ENCODE measurements around the gene PDS5A. TPM values are rescaled to one million over a fixed set of nuclear protein-coding genes. Genes with fewer than 3 reads are reported as not detected.
A peak's percentile ranks its signal among the peaks of the same experiment; 100 is the strongest.

Gene PDS5A
- total RNA-seq, 1 experiment from 2014 or later: 89.8 TPM

GRCh38 chr4:39900966-39901365 is 76.7 kb downstream of the PDS5A start:
- no peak for DNase-seq
- peaks cover 61% of the 10 kb centered on the region for H3K36me3 ChIP-seq
- no peaks in the 10 kb centered on the region for H3K9me3 ChIP-seq (replicated peaks)

DNA sequence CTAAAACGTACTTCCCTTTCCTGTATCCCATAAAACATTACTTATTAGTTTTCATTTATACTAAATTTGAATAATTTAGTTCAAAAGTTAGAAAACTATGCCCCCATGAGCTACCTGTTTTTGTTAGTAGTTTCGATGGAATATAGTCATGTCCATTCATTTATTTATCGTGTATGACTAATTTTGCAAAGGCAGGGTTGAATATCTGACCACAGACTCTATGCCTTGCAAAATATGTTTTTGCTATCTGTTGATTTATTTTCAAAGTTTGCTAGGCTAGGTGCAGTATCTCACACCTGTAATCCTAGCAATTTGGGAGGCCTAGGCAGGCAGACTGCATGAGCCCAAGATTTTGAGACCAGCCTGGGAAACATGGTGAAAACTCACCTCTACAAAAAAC is 78.4 kb downstream of the PDS5A start:
- H3K4me3 ChIP-seq: no peak overlapping the region
- H3K27me3 ChIP-seq: no peaks in the 10 kb centered on the region
- H3K27ac ChIP-seq: no peak overlapping the region
- H3K4me1 ChIP-seq: no peaks in the 10 kb centered on the region
- H3K36me3 ChIP-seq: peaks cover 71% of the 10 kb centered on the region
- no peaks in the 10 kb centered on the region for H3K9me3 ChIP-seq (replicated peaks)
- DNase-seq: no peak

More at GRCh38 chr4:39900966-39901365, 76.7 kb downstream of the PDS5A start:
- no peaks in the 10 kb centered on the region for H3K4me1 ChIP-seq
- no peak overlapping the region for H3K4me3 ChIP-seq
- H3K27me3 ChIP-seq: no peaks in the 10 kb centered on the region
- H3K27ac ChIP-seq: no peak overlapping the region

GRCh38 chr4:39898015-39898414 is 79.7 kb downstream of the PDS5A start:
- no peaks in the 10 kb centered on the region for H3K9me3 ChIP-seq (replicated peaks)
- DNase-seq: no peak
- no peak overlapping the region for H3K27ac ChIP-seq
- H3K27me3 ChIP-seq: no peaks in the 10 kb centered on the region
- H3K36me3 ChIP-seq: peaks cover 73% of the 10 kb centered on the region
- H3K4me3 ChIP-seq: no peak overlapping the region
- H3K4me1 ChIP-seq: no peaks in the 10 kb centered on the region

DNA sequence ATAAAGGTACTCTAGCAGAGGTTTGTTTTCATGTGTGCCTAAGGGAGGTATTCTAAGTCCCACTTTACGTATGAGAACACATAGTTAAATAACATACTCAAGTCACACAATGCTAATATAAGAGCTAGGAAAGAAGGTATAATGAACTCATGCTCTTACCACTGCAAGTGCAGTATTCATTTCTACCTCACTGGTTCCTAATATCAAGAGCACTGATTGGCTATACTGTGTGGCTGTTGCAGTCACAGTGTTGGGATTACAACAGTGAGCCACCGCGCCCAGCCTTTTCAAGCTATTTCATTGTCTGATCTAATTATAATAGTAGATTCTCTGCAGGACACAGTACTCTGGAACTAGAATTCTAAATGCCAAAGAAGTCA is 84.0 kb downstream of the PDS5A start:
- DNase-seq: no peak
- H3K27ac ChIP-seq: no peak overlapping the region
- H3K4me3 ChIP-seq: no peak overlapping the region
- H3K4me1 ChIP-seq: no peaks in the 10 kb centered on the region
- no peaks in the 10 kb centered on the region for H3K27me3 ChIP-seq
- H3K9me3 ChIP-seq (replicated peaks): no peaks in the 10 kb centered on the region
- peaks cover 61% of the 10 kb centered on the region for H3K36me3 ChIP-seq

DNA sequence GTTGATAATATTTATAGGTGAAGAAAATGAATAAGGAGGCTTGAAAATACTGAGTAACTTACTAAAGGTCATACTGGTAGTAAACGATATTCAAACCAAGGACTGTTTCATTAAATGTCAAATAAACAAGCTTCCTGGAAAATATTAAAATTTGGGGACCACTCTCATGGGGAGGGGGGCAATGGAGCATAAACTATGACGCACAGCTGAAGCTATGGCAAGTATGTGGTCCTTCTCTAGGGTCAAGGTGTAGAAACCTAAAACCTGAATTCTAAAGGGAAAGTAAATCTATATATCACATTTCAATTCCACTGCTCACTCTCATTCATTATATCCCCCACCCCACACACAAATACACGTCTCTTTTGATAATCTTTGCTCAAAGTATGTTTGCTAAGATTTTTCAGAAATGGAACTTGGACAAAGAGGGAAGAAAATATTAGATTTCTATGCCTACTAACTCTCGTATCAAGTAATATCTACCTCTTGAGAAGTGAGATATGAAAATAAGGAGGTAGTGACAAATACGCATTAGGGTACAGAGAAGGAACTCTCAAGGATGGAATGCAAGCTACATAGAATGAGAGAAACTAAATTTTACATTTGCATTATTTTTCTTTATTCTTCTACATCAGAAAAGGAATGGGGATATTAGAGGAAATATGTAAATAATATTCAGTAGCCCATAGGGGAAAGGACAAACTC is 84.6 kb downstream of the PDS5A start:
- no peaks in the 10 kb centered on the region for H3K4me1 ChIP-seq
- peaks cover 63% of the 10 kb centered on the region for H3K36me3 ChIP-seq
- no peaks in the 10 kb centered on the region for H3K27me3 ChIP-seq
- no peaks in the 10 kb centered on the region for H3K9me3 ChIP-seq (replicated peaks)
- DNase-seq: no peak
- H3K4me3 ChIP-seq: no peak overlapping the region
- no peak overlapping the region for H3K27ac ChIP-seq

DNA sequence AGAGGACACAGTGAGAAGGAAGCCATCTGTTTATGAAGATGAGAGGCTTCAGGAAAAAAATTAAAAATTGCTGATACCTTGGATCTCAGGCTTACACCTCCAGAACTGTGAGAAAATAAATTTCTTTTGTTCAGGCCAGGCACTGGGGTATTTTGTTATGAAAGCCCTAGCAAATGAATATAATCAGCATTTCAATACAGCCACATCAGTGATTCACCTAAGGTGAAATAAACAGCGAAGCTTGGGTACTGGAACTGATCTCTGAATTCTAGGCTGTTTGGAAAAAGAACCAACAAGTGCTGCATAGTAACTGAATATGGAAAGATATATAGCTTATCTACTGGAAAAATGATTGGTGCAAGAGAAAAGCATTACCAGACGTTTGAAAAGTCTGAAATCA is 88.5 kb downstream of the PDS5A start:
- Histone ChIP-seq H3K27ac (no peak overlapping the region), H3K9me3 (replicated peaks) (no peaks in the 10 kb centered on the region), H3K36me3 (peaks cover 56% of the 10 kb centered on the region), H3K27me3 (no peaks in the 10 kb centered on the region), H3K4me1 (no peaks in the 10 kb centered on the region), H3K4me3 (no peak overlapping the region)
- no peak for DNase-seq

GRCh38 chr4:39888541-39888940 is 89.2 kb downstream of the PDS5A start:
- no peak overlapping the region for H3K4me3 ChIP-seq
- H3K4me1 ChIP-seq: no peaks in the 10 kb centered on the region
- H3K27ac ChIP-seq: no peak overlapping the region
- no peaks in the 10 kb centered on the region for H3K9me3 ChIP-seq (replicated peaks)
- no peak for DNase-seq
- H3K36me3 ChIP-seq: peaks cover 55% of the 10 kb centered on the region
- no peaks in the 10 kb centered on the region for H3K27me3 ChIP-seq

- Histone ChIP-seq H3K27me3 (no peaks in the 10 kb centered on the region), H3K4me1 (no peaks in the 10 kb centered on the region), H3K4me3 (no peak overlapping the region), H3K9me3 (replicated peaks) (no peaks in the 10 kb centered on the region), H3K27ac (no peak overlapping the region), H3K36me3 (peaks cover 74% of the 10 kb centered on the region)
- DNase-seq: no peak
Observed at GRCh38 chr4:39883646-39884045, 94.1 kb downstream of the PDS5A start.

DNA sequence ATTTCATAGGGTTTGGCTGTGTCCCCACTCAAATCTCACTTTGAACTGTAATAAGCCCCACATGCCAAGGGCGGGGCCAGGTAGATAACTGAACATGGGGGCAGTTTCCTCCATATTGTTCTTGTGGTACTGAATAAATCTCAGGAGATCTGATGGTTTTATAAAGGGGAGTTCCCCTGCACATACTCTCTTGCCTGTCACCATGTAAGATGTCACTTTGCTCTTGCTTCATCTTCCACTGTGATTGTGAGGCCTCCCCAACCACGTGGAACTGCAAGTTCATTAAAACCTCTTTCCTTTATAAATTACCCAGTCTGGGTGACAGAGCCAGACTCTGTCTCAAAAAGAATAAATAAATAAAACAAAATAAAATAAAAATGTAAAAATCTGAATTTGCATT is 95.9 kb downstream of the PDS5A start:
- H3K36me3 ChIP-seq: peaks cover 71% of the 10 kb centered on the region
- H3K27me3 ChIP-seq: no peaks in the 10 kb centered on the region
- no peak for DNase-seq
- H3K4me3 ChIP-seq: no peak overlapping the region
- no peaks in the 10 kb centered on the region for H3K9me3 ChIP-seq (replicated peaks)
- H3K4me1 ChIP-seq: no peaks in the 10 kb centered on the region
- no peak overlapping the region for H3K27ac ChIP-seq

- Histone ChIP-seq H3K4me1 (no peaks in the 10 kb centered on the region), H3K36me3 (peaks cover 80% of the 10 kb centered on the region), H3K27me3 (no peaks in the 10 kb centered on the region), H3K4me3 (no peak overlapping the region), H3K27ac (no peak overlapping the region), H3K9me3 (replicated peaks) (no peaks in the 10 kb centered on the region)
- DNase-seq: no peak
Observed at GRCh38 chr4:39877971-39878370, 99.7 kb downstream of the PDS5A start.

- H3K4me3 ChIP-seq: no peak overlapping the region
- DNase-seq: no peak
- H3K36me3 ChIP-seq: peaks cover 71% of the 10 kb centered on the region
- H3K9me3 ChIP-seq (replicated peaks): no peaks in the 10 kb centered on the region
- H3K27ac ChIP-seq: no peak overlapping the region
- H3K27me3 ChIP-seq: no peaks in the 10 kb centered on the region
- no peaks in the 10 kb centered on the region for H3K4me1 ChIP-seq
Observed at GRCh38 chr4:39873823-39874222, 103.9 kb downstream of the PDS5A start.

DNA sequence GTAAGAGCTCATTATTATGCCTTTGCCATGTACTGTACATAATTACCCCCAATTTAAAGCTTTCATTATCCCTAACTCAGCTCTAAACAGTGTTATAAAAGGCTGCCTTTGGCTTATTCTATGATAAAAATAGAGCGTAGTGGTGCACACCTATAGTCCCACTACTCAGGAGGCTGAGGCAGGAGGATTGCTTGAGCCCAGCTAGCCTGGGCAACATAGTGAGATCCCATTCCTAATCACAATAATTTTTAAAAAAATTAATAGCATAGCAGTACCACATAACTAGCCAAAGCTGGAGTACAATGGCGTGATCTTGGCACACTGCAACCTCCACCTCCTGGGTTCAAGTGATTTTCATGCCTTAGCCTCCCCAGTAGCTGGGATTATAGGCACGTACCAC is 112.4 kb downstream of the PDS5A start:
- Histone ChIP-seq H3K27ac (no peak overlapping the region), H3K4me3 (no peak overlapping the region), H3K27me3 (no peaks in the 10 kb centered on the region), H3K36me3 (peaks cover 66% of the 10 kb centered on the region), H3K9me3 (replicated peaks) (no peaks in the 10 kb centered on the region), H3K4me1 (no peaks in the 10 kb centered on the region)
- DNase-seq: no peak

- H3K36me3 ChIP-seq: peaks cover 72% of the 10 kb centered on the region
- H3K4me1 ChIP-seq: no peaks in the 10 kb centered on the region
- no peak overlapping the region for H3K27ac ChIP-seq
- no peak for DNase-seq
- no peak overlapping the region for H3K4me3 ChIP-seq
- no peaks in the 10 kb centered on the region for H3K9me3 ChIP-seq (replicated peaks)
- no peaks in the 10 kb centered on the region for H3K27me3 ChIP-seq
Observed at GRCh38 chr4:39864391-39864790, 113.3 kb downstream of the PDS5A start.

- Histone ChIP-seq H3K27me3 (no peaks in the 10 kb centered on the region), H3K36me3 (peaks cover 69% of the 10 kb centered on the region), H3K27ac (no peak overlapping the region), H3K4me1 (no peaks in the 10 kb centered on the region), H3K9me3 (replicated peaks) (peaks cover 7% of the 10 kb centered on the region; the same call in 1 of the 2 replicates), H3K4me3 (no peak overlapping the region)
- no peak for DNase-seq
Observed at GRCh38 chr4:39860804-39861203, 116.9 kb downstream of the PDS5A start.

DNA sequence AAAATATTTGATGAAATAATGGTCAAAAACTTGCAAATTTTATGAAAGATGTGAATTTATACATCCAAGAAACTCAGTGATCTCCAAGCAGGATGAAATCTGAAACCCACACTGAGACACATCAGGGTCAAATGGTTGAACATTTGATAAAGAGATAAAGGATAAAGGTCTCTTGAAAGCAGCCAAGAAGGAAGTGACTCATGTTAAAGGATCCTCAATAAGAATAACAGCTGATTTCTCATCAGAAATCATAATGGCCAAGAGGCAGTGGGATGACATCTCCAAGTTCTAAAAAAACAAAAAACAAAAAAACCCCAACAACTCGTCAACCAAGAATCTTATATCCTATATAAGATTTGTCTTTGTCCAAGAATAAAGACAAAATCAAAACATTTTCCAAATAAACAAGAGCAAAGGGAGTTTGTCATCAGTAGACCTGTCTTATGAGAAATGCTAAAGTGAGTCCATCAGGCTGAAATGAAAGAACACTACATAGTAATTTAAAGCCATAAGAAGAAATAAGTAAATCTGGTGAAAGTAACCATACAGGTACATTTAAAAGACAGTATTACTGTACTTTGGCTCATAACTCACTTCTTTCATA is 121.7 kb downstream of the PDS5A start:
- no peaks in the 10 kb centered on the region for H3K27me3 ChIP-seq
- H3K4me1 ChIP-seq: no peaks in the 10 kb centered on the region
- H3K27ac ChIP-seq: no peak overlapping the region
- DNase-seq: peak in 1 of 2 experiments; percentile 13
- H3K4me3 ChIP-seq: no peak overlapping the region
- H3K9me3 ChIP-seq (replicated peaks): peaks cover 7% of the 10 kb centered on the region; the same call in 1 of the 2 replicates
- peaks cover 63% of the 10 kb centered on the region for H3K36me3 ChIP-seq

GRCh38 chr4:39852636-39853035 is 125.1 kb downstream of the PDS5A start:
- Histone ChIP-seq H3K9me3 (replicated peaks) (peaks cover 7% of the 10 kb centered on the region; the same call in 1 of the 2 replicates), H3K36me3 (peaks cover 63% of the 10 kb centered on the region), H3K4me1 (no peaks in the 10 kb centered on the region)

More at GRCh38 chr4:39852636-39853035, 125.1 kb downstream of the PDS5A start:
- no peak for DNase-seq
- H3K27ac ChIP-seq: no peak overlapping the region
- H3K4me3 ChIP-seq: no peak overlapping the region
- no peaks in the 10 kb centered on the region for H3K27me3 ChIP-seq
